Stimulated activated CD4-positive, alpha-beta T cell treated with anti-CD3 and anti-CD28 coated beads, Interleukin-4, amount 100 ng/mL, for 1 hour (primary cell): ENCODE results near the gene OR10A3.

Experiments used
- DNase-seq: peaks from one replicate; pipeline ENCODE4 v3.0.0-alpha.2; 2020

OR10A3 gene

GRCh38 chr11:7890417-7891172, 50.9 kb downstream of the OR10A3 start:
- DNase-seq: no peak

GRCh38 chr11:7889985-7890384, 51.5 kb downstream of the OR10A3 start:
- DNase-seq: no peak
